Activated CD8-positive, alpha-beta T cell treated with anti-CD3 and anti-CD28 coated beads, Interleukin-2, amount 10 ng/mL, durations not matched to agents 7 days and 5 days (primary cell): ENCODE measurements around the gene SLC2A2. TPM values are rescaled to one million over a fixed set of nuclear protein-coding genes. Genes with fewer than 3 reads are reported as not detected.

Source experiments
- ATAC-seq: fragments of 150-1000 bp; cut with Tn5 transposase; one replicate; pipeline ENCODE4 v1.10.0; 2021; ENCODE audit warnings: moderate library complexity
- CTCF ChIA-PET: fragments of 350-600 bp; sonication (Branson Sonifier 250); formaldehyde crosslinking; loops from one replicate; lab custom pipeline; 2021; ENCODE audit warnings: antibody characterized with exemption; lab: Charles Lee
- POLR2A ChIA-PET: fragments of 350-600 bp; sonication (Branson Sonifier 250); formaldehyde crosslinking; loops from one replicate; lab custom pipeline; 2021; ENCODE audit warnings: antibody characterized with exemption; lab: Charles Lee
- DNase-seq: peaks from one replicate; pipeline ENCODE4 v3.0.0-alpha.2; 2020
- H3K27ac Mint-ChIP-seq: one replicate; pipeline ENCODE4 v1.8.0; 2021; ENCODE audit warnings: mild to moderate bottlenecking, mixed read lengths
- H3K27me3 Mint-ChIP-seq: one replicate; pipeline ENCODE4 v1.8.0; 2021; ENCODE audit warnings: low read depth, mixed read lengths
- H3K36me3 Mint-ChIP-seq: one replicate; pipeline ENCODE4 v1.8.0; 2021; ENCODE audit warnings: low read depth, mixed read lengths
- H3K4me1 Mint-ChIP-seq: one replicate; pipeline ENCODE4 v1.8.0; 2021; ENCODE audit warnings: low read depth, mixed read lengths
- H3K4me3 Mint-ChIP-seq: one replicate; pipeline ENCODE4 v1.8.0; 2021; ENCODE audit warnings: mild to moderate bottlenecking, mixed read lengths
- H3K9me3 Mint-ChIP-seq: one replicate; pipeline ENCODE4 v1.8.0; 2022; ENCODE audit warnings: mixed read lengths; ENCODE audit not compliant: insufficient read depth
- total RNA-seq, 2 experiments: library from RNA; stranded (reverse); gene quantifications; one replicate each; pipeline ENCODE4 v1.2.3, GENCODE V29; 2021

The SLC2A2 gene
- total RNA-seq, 2 experiments from 2014 or later = not detected

GRCh38 chr3:170947018-170947769 is 79.3 kb downstream of the SLC2A2 start:
- H3K36me3 Mint-ChIP-seq = no peaks in the 10 kb centered on the region
- POLR2A ChIA-PET = no interaction called here
- H3K4me1 Mint-ChIP-seq = no peaks in the 10 kb centered on the region
- CTCF ChIA-PET = no interaction called here
- peaks cover 8% of the 10 kb centered on the region for H3K27me3 Mint-ChIP-seq
- H3K27ac Mint-ChIP-seq = no peak overlapping the region
- H3K9me3 Mint-ChIP-seq = peaks cover 6% of the 10 kb centered on the region
- H3K4me3 Mint-ChIP-seq = no peak overlapping the region
- DNase-seq = no peak
- ATAC-seq = no peak

Other genes with a start within 250 kb of the SLC2A2 start
- 10 to 100 TPM; 80.3 to 89.3 TPM for gene RPL22L1, start 156.5 kb downstream of the SLC2A2 start, total RNA-seq
- 10 to 100 TPM; 10.8 to 10.9 TPM for gene EIF5A2, start 118.1 kb downstream of the SLC2A2 start, total RNA-seq